Fibroblast of skin of right quadriceps (primary cell): Measurements from ENCODE around the gene MBOAT1.
A peak's percentile ranks its signal among the peaks of the same experiment; 100 is the strongest.
"Not testable (repeated sequence)": the region's sequence is repeated elsewhere in the genome, so short reads cannot be mapped to it uniquely, and the experiment has no call there.

Experiments
- DNase-seq: peaks from one replicate; pipeline ENCODE4 v3.0.0-alpha.2; 2013

MBOAT1 gene

DNA sequence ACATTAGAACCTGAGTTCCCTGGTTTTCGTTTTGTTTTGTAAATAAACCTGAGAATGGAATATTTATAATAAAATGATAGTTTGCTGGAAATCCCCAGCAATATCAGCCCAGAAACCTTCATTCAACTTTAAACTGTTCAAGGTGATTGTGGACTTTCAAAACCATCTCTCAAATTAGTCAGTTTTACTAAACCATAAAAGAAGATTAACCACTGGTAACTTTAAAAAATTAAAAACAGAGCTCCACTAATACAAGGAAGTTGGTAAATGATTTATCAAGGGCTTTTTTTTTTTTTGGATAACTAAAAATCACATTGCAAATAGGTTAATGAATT, 10.0 kb downstream of the MBOAT1 start:
- no peak for DNase-seq

DNA sequence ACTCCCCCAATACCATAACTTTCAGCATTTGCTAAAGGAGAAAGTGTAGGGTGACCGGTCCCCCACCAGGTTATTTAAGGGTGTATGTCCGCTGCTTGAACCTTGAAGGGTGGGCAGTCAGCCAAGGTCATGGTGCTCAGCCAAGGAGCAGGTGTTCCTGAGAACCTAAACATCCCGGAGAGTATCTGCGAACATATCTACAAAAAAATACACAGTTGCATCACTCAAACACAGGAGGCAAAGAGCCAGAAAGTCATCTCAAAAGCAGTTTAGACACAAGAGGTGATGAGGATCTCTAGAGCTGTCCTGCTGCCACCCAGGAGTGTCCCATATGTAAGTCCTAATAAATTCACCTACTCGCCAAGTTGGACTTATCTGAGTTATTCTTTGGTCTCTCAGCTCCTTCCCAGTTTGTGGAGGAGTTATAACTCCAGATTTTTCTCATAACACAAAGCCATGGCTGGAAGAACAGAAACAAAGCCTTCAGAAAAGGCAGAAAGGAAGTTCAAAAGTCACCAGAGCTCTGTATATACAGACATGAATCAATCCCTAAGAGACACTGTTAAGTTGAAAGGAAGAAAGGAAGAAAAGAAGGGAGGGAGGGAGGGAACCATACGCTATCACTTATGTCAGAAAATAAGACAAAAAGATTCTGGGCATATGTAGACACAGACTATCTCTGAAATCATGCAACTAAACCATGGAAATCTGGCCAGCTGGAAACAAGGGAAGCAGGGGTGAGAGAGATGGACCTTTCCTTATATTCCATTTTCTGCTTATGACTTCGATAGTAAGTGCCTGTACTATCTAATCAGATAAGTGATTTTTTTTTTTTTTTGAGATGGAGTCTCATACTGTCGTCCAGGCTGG, 11.3 kb downstream of the MBOAT1 start:
- no peak for DNase-seq

DNA sequence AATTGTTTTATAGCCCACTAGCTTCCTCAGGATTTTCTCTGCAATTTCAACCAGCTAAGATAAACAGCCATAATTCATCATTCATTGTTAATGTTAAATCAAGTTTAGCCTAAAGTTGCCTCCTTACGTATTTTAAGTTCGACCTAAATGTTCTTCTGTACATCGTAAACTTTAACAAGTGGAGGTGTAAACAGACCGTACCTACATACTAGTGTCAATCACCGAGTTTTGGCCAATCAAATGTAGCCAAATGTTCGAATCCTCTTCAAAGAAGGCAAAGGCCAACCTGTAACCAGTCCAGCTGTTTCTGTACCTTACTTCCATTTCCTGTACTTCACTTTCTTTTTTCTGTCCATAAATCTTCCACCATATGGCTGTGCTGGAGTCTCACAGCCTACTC, 13.5 kb downstream of the MBOAT1 start:
- DNase-seq, result no peak

DNA sequence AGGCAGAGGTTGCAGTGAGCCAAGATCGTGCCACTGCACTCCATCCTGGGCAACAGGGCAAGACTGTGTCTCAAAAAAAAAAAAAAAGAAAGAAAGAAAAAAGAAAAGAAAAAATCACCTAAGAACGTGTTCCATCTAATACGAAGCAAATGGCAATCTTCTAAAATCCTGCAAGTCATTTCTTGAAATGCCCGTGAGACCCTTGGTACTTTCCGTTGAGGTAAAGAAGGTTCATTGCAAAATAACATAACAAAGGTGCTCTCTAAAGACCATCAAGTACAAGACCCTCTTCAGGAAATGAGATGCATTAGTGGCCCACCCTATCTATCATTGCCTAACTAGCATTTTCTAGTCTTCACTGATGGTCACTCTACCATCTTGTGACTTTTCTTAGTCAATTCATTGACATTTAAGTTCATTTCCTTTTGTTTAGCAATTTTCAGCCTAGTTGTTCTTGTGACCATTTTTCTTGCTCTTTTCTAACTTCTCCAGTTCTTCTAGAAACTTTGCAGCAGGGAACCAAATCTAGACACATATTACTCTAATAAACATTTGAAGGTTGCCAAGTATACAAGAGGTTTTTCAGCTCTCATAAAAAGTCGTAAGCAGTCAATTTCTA, 14.0 kb downstream of the MBOAT1 start:
- no peak for DNase-seq

DNA sequence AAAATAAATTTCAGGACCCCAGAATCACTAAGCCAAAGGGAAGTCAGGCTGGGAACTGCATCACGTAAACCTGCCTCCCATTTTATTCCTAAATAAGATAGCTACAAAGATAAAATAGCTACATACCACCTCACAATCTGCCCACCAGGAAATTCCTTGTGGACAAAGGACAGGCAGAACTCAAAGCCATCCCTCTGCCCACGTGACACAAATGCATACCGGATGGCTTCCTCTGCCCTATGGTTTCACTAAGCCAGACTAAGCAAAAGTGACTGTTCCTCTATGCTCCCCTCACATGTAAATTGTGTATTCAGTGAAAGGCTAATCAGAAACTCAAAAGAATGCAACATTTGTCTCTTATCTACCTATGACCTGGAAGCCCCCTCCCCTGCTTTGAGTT, 15.0 kb downstream of the MBOAT1 start:
- DNase-seq, result no peak

DNA sequence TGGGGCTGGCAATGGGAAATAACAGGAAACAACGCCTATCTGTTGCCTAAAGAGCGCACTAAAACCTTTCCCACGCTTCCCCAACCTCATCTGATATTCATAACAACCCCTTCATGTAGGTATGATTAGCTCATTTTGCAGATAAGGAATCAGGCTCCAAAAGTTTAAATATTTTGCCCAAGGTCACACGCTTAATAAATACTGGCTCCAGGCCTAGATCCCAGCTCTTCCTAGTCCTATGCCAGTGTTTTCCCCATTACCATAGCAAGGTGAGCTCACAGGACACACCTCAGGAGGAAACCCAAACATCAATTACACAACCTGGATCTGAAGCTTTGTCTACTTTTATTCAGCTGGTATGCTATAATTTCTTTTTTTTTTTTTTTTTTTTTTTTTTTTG, 19.6 kb downstream of the MBOAT1 start:
- no peak for DNase-seq

DNA sequence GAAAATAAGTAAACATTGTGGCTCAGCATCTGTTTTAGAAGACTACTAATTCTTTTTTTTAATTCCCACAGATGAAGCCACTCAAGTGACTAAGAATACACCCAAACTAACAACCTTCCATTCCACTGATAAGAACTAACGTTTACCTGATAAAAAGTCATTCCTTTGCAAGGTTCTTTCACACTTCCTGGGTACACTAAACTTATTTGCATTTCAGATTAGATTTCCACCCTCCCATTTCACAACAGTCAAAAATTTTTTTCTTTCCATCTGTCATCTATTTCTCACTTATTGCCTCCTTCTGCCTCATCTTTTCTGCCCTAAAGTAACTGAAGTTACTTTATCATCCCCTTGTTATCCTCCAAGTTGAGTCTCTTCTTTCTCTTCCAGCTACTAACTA, 20.3 kb downstream of the MBOAT1 start:
- no peak for DNase-seq

DNA sequence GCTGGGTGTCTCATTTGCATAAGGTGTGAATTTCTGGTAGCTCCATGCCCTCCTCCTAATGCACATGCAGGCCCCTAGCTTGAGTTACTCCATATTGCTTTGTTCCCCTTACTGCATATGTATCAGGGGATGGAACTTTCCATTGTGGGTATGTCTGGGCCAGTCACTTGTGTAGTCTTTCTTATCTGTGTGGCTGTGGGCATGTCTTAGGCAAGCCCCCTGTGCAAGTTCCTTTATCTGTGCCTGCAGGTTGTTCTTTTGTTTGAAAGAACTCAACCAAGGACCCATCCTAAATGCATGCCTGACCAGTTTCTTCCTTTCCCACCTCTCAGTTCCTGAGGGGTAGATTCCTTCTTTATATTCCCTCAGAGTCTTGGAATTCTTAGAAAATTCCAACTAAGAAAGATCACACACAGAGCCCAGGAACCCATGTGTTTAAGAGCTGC, 23.6 kb downstream of the MBOAT1 start:
- no peak for DNase-seq

DNA sequence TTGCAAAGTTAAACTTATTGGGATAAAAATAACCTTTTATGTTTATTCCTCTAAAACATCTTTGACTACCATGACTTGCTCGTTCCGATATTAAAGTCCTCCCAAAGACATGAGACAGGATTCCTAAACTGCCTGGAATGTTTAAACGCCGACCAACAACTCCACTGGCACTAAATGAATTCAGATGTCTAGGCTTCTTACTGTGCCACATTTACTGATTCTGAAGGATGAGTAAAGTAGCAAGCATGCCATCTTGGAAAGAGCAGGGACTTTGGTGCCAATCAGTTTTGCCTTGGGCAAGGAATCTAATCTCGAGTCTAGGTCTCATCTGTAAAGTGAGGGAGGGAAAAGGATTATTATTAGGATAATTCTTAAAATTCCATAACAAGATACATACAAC, 25.3 kb downstream of the MBOAT1 start:
- DNase-seq, result peak; percentile 45

DNA sequence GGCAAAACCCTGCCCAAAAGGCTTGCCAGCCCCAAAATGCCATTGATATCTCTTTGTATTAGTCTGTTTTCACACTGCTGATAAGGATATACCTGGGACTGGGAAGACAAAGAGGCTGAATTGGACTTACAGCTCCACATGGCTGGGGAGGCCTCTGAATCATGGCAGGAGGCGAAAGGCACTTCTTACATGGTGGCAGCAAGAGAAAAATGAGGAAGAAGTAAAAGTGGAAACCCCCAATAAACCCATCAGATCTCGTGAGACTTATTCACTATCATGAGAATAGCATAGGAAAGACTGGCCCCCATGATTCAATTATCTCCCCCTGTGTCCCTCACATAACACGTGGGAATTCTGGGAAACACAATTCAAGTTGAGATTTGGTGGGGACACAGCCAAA, 28.6 kb downstream of the MBOAT1 start:
- no peak for DNase-seq

DNA sequence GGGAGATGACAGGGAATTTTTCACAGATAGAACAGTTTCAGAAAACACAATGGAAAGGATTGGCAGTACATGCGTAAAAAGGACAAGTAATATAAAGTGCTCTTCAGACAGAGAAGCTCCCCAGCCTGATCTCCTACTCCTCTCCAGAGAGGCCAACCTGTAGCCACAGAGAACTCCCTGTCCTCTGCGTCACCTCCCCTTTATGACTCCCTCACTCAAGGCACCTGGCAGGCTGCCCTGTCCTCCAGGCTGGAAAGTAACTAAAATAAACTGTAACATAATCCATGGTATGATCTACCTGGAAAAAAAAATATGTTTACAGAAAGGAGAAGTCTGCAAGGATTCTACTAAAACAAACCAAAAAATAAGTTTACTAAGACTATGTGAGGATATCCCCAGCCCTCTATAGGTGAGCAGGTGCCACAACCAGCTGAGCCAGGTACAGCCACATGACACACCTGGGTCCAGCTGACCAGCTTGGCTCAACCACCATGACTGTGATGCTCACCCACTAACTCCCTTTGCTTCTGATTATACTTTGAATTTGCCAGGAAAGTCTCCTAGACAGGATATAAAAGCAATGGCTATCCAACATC, 29.2 kb downstream of the MBOAT1 start:
- no peak for DNase-seq

DNA sequence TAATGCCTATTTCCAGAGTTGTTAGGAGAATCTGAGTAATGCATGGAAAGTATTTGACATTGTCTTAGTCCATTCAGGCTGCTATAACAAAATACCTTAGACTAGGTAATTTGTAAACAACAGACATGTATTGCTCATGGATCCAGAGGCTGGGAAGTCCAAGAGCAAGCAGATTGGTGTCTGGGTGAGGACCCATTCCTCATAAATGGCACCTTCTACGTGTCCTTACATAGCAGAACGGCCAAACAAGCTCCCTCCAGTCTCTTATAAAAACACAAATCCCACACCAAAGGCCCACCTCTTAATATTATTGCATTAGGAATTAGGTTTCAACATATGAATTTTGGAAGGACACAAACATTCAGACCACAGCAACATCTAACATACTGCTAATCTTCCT, 30.2 kb downstream of the MBOAT1 start:
- no peak for DNase-seq

DNA sequence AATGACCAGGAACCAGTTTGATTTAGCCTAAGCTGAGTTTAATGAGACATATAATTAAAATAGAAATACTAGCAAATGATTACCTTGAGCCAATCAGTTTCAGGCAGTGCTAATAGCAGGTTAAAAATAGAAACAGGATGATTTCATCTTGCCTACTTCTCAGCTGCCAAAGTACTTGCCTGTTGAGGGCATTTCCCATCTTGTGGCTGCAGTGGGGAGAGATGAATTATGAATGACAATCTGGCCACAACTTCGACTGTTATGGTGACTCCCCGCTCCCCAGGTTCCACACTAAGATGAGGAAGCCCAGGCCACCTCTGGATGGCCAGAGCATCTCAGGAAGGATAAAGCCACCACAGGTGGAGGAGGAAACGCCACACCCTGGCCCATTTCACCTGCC, 31.3 kb downstream of the MBOAT1 start:
- no peak for DNase-seq

DNA sequence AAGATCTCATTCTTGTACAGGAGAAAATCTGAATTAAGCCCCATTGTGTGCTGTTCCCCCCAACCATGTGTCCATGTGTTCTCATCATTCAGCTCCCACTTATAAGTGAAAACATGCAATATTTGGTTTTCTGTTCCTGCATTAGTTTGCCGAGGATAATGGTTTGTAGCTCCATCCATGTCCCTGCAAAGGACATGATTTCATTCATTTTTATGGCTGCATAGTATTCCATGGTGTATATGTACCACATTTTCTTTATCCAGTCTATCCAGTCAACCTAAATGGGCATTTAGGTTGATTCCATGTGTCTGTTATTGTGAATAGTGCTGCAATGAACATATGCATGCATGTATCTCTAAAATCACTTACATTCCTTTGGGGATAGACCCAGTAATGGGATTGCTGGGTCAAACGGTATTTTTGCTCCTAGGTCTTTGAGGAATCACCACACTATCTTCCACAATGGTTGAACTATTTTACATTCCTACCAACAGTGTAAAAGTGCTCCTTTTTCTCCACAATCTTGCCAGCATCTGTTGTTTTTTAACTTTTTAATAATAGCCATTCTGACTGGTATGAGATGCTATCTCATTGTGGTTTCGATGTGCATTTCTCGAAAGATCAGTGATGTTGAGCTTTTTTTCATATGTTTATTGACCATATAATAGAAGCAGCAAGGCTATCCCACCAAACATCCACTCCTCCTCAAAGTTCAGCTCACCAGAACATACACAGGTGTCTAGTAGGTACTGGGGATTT, 32.8 kb downstream of the MBOAT1 start:
- not testable (repeated sequence) for DNase-seq

DNA sequence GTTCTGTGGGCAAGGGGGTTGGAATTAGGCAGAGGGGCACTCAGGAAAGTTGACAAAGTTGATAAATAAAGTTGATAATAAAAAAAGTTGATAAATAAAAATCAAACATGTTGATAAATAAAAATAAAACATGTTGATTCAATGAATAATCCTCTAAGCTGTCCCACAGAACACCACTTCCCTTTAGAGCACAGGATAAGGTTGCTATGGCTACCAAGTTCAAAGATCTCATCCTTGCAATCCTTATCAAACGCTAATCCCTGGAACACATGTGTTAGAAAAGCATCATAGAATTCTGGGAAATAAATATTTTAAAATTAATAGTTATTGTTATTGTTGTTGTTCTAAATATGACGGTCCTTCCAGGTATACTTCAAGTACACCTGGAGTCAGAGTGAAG, 33.9 kb downstream of the MBOAT1 start:
- no peak for DNase-seq

DNA sequence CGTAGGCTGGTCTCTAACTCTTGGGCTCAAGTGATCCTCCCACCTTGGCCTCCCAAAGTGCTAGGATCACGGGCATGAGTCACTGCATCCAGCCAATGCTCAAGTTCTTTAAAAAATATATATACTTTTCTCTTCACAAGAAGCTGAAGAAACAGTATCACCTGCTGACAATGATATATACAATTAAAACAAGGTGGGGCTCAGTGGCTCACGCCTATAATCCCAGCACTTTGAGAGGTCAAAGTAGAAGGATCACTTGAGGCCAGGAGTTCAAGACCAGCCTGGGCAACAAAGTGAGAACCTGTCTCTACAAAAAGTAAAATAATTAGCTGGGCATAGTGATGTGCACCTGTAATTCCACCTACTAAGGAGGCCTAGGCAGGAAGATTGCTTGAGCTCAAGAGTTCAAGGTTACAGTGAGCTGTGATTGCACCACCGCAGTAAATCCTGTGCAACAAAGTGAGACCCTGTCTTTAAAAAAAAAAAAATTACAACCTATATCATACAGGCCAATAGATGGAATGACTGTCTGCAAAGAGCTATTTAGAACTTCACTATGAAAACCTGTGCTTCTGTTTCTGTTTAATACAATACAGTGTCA, 36.4 kb downstream of the MBOAT1 start:
- no peak for DNase-seq

DNA sequence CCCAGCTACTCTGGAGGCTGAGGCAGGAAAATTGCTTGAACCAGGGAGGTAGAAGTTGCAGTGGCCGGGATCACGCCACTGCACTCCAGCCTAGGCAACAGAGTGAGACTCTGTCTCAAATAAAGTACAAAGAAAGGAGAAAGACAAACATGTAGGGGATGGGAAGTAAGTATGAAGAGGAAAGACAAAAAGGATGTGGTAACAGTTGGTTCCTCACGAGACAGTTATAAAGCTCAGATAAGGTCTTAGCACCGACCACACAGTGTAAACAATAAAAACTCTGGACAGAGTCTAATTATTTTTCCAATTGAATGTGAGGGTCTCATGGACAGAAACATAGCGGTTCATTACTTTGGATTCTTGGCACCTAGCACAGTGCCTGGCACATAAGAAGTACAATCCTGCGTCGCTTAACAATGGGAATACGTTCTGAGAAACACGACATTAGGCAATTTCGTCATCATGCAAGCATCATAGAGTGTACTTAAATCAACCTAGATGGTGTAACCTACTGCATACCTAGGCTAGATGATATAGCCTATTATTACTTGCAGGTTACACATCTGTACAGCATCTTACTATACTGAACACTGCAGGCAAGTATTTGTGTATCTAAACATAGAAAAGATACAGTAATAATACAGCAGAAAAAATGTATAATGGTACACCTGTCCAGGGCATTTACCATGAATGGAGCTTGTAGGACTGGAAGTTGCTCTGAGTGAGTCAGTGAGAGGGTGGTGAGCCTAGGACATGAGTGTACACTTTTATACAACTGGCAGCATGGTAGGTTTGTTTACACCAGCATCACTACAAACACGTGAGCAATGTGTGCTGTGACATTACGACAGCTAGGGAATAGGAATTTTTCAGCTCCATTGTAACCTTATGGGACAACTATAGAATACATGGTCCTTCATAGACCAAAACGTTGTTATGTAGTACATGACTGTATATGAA, 38.2 kb downstream of the MBOAT1 start:
- DNase-seq, result no peak

DNA sequence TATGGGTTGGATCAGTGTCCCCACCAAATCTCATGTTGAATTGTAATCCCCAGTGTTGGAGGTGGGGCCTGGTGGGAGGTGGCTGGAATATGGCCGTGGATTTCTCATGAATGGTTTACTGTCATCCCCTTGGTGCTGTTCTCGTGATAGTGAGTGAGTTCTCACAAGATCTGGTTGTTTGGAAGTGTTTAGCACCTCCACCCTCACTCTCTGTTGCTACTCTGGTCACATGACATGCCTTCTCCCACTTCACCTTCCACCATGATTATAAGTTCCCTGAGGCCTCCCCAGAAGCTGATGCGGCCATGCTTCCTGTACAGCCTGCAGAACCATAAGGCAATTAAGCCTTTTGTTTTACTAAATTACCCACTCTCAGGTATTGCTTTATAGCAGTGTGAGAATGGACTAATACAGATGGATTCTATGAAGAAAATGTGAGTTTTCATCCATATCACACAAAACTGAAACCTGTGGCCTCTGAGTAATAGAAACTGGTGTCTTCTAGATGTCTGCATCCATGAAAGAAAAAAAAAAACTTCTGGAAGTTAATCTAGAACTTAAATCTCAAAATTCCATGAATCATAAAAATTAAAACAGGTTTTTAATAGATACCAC, 39.3 kb downstream of the MBOAT1 start:
- no peak for DNase-seq

DNA sequence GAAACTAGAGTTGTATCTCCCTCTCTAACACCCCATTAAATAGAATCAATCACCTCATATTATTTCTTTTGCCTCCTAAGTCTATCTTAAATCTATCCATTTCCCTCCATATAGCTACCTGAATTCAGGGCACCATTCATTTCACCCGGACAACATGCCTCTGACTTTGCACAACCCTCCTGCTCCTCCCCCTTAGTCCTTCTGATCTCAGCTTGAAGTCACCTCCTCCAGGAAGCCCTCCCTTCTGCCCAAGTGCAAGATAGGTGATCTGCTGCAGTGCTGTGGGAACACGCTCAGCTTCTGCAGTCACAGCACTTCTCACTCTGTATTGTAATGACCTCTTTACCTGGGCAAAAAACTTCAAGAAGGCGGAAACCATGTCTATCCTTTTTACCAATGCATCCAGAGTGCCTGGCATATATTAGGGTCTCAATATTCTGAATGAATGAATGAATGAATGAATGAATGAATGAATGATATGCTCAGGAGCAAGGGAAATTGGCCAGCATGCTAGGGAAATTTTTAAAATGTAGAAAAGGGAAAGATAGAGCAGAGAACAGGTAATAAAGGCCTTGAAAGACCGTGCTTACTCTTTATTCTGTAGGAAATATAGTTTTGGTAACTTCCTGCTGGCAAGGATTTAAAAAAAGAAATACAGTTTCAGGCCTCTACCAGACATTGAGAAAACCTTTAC, 41.7 kb downstream of the MBOAT1 start:
- no peak for DNase-seq

DNA sequence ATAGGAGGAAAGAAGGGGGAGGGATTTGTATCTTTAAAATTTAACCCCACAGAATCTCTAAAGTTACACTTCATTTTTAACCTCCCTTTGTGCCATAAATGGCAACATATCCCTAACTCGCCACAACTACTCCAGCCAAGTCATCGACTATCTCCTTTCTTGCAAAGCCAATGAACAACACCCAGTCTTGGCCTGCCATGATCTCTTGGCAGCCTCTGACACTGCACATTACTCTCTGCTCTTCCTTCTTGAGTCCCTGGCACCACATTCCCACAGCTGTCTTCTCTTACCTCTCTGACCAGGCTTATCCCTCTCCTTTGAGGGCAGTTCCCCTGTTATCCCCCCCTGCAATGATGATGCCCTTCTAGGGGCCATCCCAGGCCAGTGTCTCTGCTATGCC, 42.5 kb downstream of the MBOAT1 start:
- no peak for DNase-seq

DNA sequence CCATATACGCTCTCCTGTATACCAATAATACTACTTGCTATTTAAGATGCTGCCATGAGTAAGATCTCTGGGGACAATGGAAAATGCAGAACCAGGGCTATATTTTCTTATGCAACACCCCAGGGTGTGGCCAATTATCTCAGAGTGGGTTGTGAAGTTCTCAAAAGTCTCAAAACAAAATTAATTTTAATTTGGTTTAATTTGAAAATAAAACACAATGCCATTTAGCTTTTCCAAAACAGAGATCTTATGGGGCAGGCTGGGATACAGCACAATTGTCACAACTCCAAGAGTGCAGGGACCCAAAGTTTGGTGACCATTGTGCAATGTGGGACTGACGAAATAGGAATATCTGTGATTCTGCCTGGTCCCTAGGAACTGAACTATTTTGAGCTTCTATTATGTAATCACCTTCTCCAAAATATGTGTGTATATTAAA, 43.1 kb downstream of the MBOAT1 start:
- no peak for DNase-seq
